ENCODE results near the gene CFAP97D1.
"Not testable (repeated sequence)": the region's sequence is repeated elsewhere in the genome, so short reads cannot be mapped to it uniquely, and the experiment has no call there.

CFAP97D1 gene

DNA sequence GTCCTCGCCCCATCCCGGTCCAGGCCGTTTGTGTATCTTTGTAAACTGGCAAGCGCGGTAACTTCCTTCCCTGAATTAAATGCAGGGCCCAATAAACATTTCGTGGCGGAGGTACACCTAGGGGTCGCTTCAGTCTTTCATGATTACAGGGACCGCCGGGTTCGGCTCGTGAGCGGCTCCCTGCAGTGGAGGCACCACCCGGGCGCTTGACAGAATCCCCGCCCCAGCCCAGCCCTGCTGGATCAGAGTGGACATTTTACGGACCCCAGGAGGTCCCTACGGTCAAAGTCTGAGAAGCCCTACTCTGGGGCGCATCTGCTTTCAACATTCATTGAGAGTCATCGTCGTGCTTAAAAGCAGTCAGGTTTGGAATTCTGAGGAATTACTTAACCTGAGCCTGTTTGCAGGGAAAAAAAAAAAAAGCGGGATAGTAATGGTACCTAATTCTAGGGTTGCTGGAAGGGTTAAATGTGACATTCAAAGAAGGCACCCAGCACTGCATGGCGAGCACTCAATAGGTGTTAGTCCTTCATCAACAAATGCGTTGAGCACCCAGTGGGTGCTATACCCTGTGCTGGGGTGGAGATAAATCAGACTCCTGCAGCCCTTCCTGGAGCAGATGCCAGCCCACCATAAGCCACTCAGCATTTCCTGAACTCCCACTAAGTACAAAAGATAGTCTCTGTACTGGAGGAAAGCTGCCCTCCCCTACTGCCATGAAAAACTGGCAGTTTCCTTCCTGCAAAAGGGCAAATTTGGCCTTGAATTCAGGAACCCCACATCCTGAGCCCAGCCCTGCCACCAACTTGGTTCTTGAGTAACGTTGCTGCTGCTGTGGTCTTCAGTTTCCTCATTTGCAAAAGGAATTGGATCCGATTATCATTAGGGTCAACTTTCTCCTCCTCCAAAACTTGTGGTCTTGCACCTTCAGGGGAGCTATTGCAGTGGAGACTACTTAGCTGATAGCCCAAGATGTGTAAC lies 800 bp upstream of the CFAP97D1 start:
- Histone ChIP-seq H3K9ac (ENCODE audit: low read depth, low read length) (peak overlapping the region; percentile 73; the same call in 1 of the 2 replicates), H3K27ac (ENCODE audit: low read depth, low read length) (peak overlapping the region; percentile 96), H3K9me3 (ENCODE audit: control insufficient read depth, insufficient read depth, low read length) (no peaks in the 10 kb centered on the region), H3K4me1 (ENCODE audit: control insufficient read depth, insufficient read depth, low read length) (peaks cover 11% of the 10 kb centered on the region), H3K27me3 (ENCODE audit: control insufficient read depth, insufficient read depth, low read length) (peaks cover 12% of the 10 kb centered on the region), H3K4me3 (ENCODE audit: low read depth, low read length) (peak overlapping the region; percentile 81), H3K36me3 (ENCODE audit: control insufficient read depth, insufficient read depth, low read length) (peaks cover 14% of the 10 kb centered on the region)

DNA sequence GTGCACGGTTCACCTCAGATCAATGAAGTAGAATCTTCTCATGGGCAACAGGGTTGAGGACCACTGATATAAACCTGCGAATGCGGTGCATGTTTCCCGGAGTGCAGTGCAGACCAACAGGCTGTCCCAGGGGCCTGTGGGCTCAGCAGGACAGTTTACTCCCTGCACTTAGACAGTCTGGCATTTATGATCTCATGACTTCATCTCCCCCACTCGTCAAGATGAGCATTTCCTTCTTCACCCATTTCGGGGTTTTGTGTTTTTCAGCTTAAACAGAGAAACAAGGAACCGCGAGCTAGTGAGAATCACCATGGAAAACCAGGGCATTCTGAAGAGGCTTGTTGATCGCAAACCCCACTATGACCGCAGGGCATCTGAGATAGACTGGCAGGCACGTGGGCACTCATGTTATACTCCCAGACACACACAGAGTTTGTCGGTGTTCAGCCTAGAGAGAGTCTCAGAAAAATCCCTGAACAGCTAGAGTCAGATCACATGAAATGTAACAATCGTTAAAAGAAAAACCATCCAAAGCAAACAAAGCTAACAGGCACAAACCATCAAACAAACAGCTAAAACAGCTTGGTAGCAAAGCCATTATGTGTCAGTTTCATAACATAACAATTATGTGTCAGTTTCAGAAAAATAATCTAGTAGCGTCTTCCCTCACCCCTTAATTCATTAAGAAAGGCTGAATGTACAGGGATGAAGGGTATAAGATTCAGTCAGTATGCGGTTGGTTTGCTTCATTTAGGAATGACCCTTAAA lies 2.9 kb downstream of the CFAP97D1 start:
- H3K9ac ChIP-seq (ENCODE audit: low read depth, low read length): no peak overlapping the region
- no peaks in the 10 kb centered on the region for H3K9me3 ChIP-seq (ENCODE audit: control insufficient read depth, insufficient read depth, low read length)
- H3K27me3 ChIP-seq (ENCODE audit: control insufficient read depth, insufficient read depth, low read length): peaks cover 12% of the 10 kb centered on the region
- H3K4me3 ChIP-seq (ENCODE audit: low read depth, low read length): no peak overlapping the region
- H3K4me1 ChIP-seq (ENCODE audit: control insufficient read depth, insufficient read depth, low read length): peaks cover 11% of the 10 kb centered on the region
- no peaks in the 10 kb centered on the region for H3K36me3 ChIP-seq (ENCODE audit: control insufficient read depth, insufficient read depth, low read length)
- H3K27ac ChIP-seq (ENCODE audit: low read depth, low read length): no peak overlapping the region

DNA sequence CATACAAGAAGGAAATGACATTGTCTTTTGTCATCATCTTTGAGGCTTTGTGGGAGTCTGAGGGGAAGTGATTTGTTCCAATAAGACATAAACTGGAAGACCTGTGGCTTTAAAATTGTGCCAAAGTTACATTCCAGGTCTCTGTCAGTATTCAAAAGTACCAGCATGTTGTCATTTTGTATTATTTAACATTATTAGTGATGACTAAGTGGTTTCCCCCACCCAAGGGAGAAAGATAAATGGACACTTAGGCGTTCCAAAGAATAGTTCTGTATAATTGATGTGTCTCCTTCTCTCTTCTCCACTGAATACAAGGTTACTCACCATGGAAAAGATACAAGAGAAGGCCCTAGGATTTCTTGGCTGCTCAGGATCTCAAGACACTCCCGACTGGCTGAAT lies 3.8 kb downstream of the CFAP97D1 start:
- peaks cover 11% of the 10 kb centered on the region for H3K4me1 ChIP-seq (ENCODE audit: control insufficient read depth, insufficient read depth, low read length)
- no peaks in the 10 kb centered on the region for H3K9me3 ChIP-seq (ENCODE audit: control insufficient read depth, insufficient read depth, low read length)
- H3K36me3 ChIP-seq (ENCODE audit: control insufficient read depth, insufficient read depth, low read length): no peaks in the 10 kb centered on the region
- H3K27me3 ChIP-seq (ENCODE audit: control insufficient read depth, insufficient read depth, low read length): peaks cover 12% of the 10 kb centered on the region
- H3K9ac ChIP-seq (ENCODE audit: low read depth, low read length): no peak overlapping the region
- H3K27ac ChIP-seq (ENCODE audit: low read depth, low read length): no peak overlapping the region
- no peak overlapping the region for H3K4me3 ChIP-seq (ENCODE audit: low read depth, low read length)

DNA sequence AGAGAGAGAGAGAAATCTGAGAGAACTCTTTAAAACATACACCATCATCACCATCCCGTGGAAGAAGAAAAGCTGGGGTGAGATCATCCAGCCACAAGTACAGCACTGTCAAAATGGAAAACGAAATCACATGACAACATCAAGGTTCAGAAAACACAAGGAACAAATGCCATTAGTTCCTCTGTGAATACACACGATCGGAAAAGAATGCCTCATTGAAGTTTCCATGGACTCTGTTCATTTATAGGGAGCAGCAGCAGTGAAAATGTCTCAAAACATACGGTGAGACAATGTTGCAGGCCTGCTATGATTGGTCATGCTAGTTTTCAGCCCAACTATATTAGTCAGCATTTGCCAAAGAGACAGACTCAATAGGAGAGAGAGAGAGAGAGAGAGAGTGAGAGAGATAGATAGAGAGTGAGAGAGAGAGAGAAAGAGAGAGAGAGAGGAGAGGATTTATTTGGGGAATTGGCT lies 4.4 kb downstream of the CFAP97D1 start:
- Histone ChIP-seq H3K9ac (ENCODE audit: low read depth, low read length) (no peak overlapping the region), H3K4me3 (ENCODE audit: low read depth, low read length) (no peak overlapping the region), H3K4me1 (ENCODE audit: control insufficient read depth, insufficient read depth, low read length) (peaks cover 5% of the 10 kb centered on the region), H3K36me3 (ENCODE audit: control insufficient read depth, insufficient read depth, low read length) (no peaks in the 10 kb centered on the region), H3K27me3 (ENCODE audit: control insufficient read depth, insufficient read depth, low read length) (peaks cover 9% of the 10 kb centered on the region), H3K9me3 (ENCODE audit: control insufficient read depth, insufficient read depth, low read length) (no peaks in the 10 kb centered on the region), H3K27ac (ENCODE audit: low read depth, low read length) (no peak overlapping the region)

DNA sequence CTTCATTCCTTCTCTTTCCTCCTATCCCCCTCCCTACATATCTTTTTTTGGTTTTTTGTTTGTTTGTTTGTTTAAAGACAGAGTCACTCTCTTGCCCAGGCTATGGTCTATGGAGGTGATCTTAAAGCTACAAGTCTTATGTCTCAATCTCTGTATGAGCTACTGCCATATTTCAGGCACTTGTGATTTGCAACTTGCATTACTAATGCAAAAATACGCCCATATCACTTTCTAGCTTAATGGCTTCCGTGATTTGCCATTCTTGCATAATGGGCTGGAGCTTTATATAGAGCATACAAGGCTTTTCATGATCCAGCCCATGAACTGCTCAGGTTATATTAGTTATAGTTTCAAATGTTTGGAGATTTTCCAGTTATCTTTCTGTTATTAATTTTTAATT lies 7.5 kb downstream of the CFAP97D1 start:
- no peaks in the 10 kb centered on the region for H3K27me3 ChIP-seq (ENCODE audit: control insufficient read depth, insufficient read depth, low read length)
- H3K4me3 ChIP-seq (ENCODE audit: low read depth, low read length): no peak overlapping the region
- no peak overlapping the region for H3K9ac ChIP-seq (ENCODE audit: low read depth, low read length)
- H3K4me1 ChIP-seq (ENCODE audit: control insufficient read depth, insufficient read depth, low read length): no peaks in the 10 kb centered on the region
- H3K27ac ChIP-seq (ENCODE audit: low read depth, low read length): no peak overlapping the region
- H3K9me3 ChIP-seq (ENCODE audit: control insufficient read depth, insufficient read depth, low read length): no peaks in the 10 kb centered on the region
- H3K36me3 ChIP-seq (ENCODE audit: control insufficient read depth, insufficient read depth, low read length): no peaks in the 10 kb centered on the region

DNA sequence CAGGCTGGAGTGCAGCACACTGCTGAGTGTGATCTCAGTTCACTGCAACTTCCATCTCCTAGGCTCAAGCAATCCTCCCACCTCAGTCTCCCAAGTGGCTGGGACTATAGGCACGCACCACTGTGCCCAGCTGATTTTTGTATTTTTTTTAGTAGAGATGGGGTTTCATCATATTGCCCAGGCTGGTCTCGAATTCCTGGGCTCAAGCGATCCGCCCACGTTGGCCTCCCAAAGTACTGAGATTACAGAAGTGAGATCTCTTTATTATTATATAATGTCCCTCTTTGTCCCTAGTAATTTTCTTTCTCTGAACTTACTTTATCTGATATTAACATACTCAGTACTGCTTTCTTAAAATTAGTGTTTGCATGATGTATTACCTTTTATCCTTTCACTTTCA lies 8.3 kb downstream of the CFAP97D1 start:
- Histone ChIP-seq H3K9ac (ENCODE audit: low read depth, low read length) (no peak overlapping the region), H3K9me3 (ENCODE audit: control insufficient read depth, insufficient read depth, low read length) (no peaks in the 10 kb centered on the region), H3K27ac (ENCODE audit: low read depth, low read length) (no peak overlapping the region), H3K27me3 (ENCODE audit: control insufficient read depth, insufficient read depth, low read length) (no peaks in the 10 kb centered on the region), H3K4me1 (ENCODE audit: control insufficient read depth, insufficient read depth, low read length) (no peaks in the 10 kb centered on the region), H3K36me3 (ENCODE audit: control insufficient read depth, insufficient read depth, low read length) (no peaks in the 10 kb centered on the region), H3K4me3 (ENCODE audit: low read depth, low read length) (no peak overlapping the region)

DNA sequence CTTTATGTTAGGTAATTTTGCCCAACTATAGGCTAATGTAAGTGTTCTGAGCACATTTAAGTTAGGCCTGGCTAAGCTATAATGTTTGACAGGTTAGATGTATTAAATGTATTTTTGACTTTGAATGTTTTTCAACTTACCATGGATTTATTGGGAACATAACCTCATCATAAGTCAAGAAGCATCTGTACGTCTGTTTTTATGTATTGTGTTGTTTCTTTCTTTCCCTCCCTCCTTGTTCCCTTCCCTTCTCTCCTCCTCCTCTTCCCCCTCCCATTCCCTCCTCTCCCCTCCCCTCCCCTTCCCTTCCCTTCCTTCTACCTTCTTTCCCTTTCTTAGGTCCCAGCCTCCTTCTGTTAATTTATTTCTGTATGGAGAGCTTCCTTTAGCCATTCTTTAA lies 9.2 kb downstream of the CFAP97D1 start:
- no peak overlapping the region for H3K27ac ChIP-seq (ENCODE audit: low read depth, low read length)
- H3K9ac ChIP-seq (ENCODE audit: low read depth, low read length): no peak overlapping the region
- no peaks in the 10 kb centered on the region for H3K4me1 ChIP-seq (ENCODE audit: control insufficient read depth, insufficient read depth, low read length)
- no peak overlapping the region for H3K4me3 ChIP-seq (ENCODE audit: low read depth, low read length)
- H3K9me3 ChIP-seq (ENCODE audit: control insufficient read depth, insufficient read depth, low read length): no peaks in the 10 kb centered on the region
- H3K27me3 ChIP-seq (ENCODE audit: control insufficient read depth, insufficient read depth, low read length): no peaks in the 10 kb centered on the region
- H3K36me3 ChIP-seq (ENCODE audit: control insufficient read depth, insufficient read depth, low read length): no peaks in the 10 kb centered on the region

DNA sequence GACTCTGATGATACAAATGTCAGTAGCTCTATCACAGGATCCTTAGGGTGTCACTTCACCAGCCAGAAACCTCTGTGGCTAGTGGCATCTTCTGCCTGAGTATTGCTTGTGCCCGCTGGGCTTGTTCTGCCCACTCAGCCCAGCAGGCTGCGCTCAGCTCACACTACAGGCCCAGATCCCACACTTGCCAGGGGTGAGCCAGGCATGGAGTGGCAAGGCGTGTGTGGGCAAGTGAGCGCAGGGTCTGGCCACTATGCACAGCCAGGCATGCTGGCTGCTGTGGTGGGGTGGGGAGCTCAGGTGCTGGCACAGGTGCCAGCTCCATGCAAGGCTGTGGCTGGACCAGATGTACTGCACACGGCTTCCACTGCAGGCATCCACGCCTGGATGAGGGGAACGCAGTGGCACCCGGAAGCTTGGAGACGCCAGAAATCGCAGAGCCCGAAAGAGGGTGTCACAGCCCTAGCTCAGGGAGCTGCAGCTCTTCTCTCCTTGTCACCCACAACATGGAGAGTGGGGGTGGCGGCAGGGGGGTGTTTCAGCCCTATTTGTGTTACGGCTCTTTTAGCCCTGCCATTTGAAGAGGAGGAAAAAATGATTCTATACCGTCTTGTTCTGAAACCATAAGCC lies 10.2 kb downstream of the CFAP97D1 start:
- no peak overlapping the region for H3K27ac ChIP-seq (ENCODE audit: low read depth, low read length)
- no peaks in the 10 kb centered on the region for H3K9me3 ChIP-seq (ENCODE audit: control insufficient read depth, insufficient read depth, low read length)
- no peaks in the 10 kb centered on the region for H3K27me3 ChIP-seq (ENCODE audit: control insufficient read depth, insufficient read depth, low read length)
- no peak overlapping the region for H3K9ac ChIP-seq (ENCODE audit: low read depth, low read length)
- H3K4me3 ChIP-seq (ENCODE audit: low read depth, low read length): no peak overlapping the region
- no peaks in the 10 kb centered on the region for H3K36me3 ChIP-seq (ENCODE audit: control insufficient read depth, insufficient read depth, low read length)
- H3K4me1 ChIP-seq (ENCODE audit: control insufficient read depth, insufficient read depth, low read length): no peaks in the 10 kb centered on the region

DNA sequence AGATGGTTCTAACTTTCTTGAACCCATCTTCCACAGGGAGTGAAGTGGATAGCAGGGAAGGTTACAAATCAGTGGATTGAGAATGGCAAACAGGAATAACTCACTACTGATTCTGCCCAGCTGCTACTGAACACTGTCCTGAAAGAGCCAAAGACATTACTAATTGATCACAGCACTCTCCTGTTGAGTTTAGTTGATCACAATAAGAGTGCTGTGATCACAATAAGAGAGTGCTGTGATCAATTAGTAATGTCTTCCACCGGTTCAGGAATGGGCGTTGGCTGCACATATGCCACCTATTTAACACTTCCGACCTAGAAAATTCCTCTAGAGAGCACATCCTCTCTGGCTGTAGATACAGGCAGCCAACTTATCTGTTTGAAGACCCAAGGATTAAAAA lies 11.4 kb downstream of the CFAP97D1 start:
- H3K9ac ChIP-seq (ENCODE audit: low read depth, low read length): no peak overlapping the region
- H3K9me3 ChIP-seq (ENCODE audit: control insufficient read depth, insufficient read depth, low read length): no peaks in the 10 kb centered on the region
- no peaks in the 10 kb centered on the region for H3K36me3 ChIP-seq (ENCODE audit: control insufficient read depth, insufficient read depth, low read length)
- H3K4me3 ChIP-seq (ENCODE audit: low read depth, low read length): no peak overlapping the region
- H3K27me3 ChIP-seq (ENCODE audit: control insufficient read depth, insufficient read depth, low read length): no peaks in the 10 kb centered on the region
- no peak overlapping the region for H3K27ac ChIP-seq (ENCODE audit: low read depth, low read length)
- H3K4me1 ChIP-seq (ENCODE audit: control insufficient read depth, insufficient read depth, low read length): no peaks in the 10 kb centered on the region

DNA sequence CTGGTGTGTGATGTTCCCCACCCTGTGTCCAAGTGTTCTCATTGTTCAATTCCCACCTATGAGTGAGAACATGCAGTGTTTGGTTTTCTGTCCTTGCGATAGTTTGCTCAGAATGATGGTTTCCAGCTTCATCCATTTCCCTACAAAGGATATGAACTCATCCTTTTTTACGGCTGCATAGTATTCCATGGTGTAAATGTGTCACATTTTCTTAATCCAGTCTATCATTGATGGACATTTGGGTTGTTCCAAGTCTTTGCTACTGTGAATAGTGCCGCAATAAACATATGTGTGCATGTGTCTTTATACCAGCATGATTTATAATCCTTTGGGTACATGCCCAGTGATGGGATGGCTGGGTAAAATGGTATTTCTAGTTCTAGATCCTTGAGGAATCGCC lies 12.4 kb downstream of the CFAP97D1 start:
- not testable (repeated sequence) for H3K9me3 ChIP-seq (ENCODE audit: control insufficient read depth, insufficient read depth, low read length); H3K27me3 ChIP-seq (ENCODE audit: control insufficient read depth, insufficient read depth, low read length); H3K4me3 ChIP-seq (ENCODE audit: low read depth, low read length); H3K27ac ChIP-seq (ENCODE audit: low read depth, low read length); H3K9ac ChIP-seq (ENCODE audit: low read depth, low read length); H3K36me3 ChIP-seq (ENCODE audit: control insufficient read depth, insufficient read depth, low read length); H3K4me1 ChIP-seq (ENCODE audit: control insufficient read depth, insufficient read depth, low read length)
